GM19043 (cell line): ENCODE measurements around the gene CADPS.

Source experiments
- ATAC-seq: cut with Tn5 transposase; IDR thresholded peaks from one replicate; pipeline ENCODE4 v1.9.1; 2021; ENCODE audit warnings: low read depth; ENCODE audit not compliant: unreplicated experiment

The CADPS gene

DNA sequence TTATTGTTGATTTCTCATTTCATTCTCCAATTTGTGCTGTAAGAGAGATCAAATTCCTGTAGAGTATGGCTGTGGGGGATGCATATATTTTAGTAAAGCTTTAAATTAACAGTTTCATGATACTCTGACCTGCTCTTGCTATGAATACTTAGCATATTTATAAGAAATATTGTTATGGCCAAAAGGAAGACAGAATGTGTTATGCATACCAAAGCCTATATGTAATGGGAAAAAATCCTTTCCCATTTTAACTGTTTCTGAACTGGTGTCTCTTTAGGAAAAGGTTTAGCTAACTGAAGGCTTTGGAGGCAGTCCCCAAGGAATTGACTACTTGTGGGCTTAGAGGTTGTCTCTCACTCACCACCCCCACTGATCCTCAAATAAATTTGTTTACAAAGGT lies 59.2 kb downstream of the CADPS start:
- no peak for ATAC-seq

DNA sequence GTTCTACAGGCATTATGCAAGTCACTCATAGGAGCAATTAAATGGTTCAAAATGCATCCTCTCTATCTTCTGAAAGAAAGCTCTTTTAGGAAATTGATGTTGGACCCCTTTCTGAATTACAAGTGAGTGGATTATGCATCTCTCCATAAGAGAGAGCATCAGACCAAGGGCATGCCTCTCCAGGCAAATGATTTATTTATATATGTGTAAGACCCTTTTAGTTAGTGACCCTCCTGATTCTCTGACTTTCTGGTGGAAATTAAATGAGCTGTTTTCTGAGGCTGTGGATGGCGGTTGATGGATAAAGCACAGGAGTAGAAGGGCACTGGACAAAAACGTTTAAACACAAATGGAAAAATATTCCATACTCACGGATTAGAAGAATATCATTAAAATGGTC lies 62.6 kb downstream of the CADPS start:
- ATAC-seq = no peak

DNA sequence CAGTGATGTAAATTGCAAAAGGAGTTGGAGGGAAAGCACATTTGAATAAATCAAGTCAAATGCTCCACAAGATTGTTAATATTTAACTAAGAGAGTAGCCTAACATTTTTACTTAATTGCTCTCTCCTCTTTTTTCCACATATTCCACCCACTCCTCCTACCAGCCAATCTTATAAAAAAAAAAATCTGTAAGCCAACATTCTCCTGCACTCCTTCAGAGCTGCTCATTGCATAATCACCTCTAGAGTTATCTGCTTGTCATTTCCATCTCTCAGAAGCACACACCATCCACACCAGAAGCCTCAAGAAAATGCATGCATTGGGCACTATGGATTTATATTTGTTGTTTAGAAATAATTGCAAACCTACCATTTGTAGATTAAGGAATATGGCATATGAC lies 64.1 kb downstream of the CADPS start:
- no peak for ATAC-seq

DNA sequence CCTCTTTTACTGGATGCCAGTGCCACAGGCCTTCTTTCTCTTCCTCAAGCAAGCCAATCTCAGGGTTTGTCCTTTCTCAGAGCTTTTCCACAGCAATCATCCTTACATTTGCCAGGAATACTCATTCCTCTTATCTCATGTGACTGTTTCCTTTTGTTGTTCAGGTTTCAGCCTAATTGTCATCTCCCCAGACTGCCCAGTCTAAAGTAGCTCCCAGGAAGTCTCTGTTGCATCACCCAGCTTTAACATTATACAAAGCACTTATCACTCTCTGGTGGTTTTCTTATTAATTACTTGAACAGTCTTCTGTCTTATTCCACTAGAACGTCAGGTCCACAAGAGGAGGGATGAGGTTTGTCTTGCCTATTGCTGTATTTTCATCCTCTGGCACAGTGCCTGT lies 65.8 kb downstream of the CADPS start:
- no peak for ATAC-seq

DNA sequence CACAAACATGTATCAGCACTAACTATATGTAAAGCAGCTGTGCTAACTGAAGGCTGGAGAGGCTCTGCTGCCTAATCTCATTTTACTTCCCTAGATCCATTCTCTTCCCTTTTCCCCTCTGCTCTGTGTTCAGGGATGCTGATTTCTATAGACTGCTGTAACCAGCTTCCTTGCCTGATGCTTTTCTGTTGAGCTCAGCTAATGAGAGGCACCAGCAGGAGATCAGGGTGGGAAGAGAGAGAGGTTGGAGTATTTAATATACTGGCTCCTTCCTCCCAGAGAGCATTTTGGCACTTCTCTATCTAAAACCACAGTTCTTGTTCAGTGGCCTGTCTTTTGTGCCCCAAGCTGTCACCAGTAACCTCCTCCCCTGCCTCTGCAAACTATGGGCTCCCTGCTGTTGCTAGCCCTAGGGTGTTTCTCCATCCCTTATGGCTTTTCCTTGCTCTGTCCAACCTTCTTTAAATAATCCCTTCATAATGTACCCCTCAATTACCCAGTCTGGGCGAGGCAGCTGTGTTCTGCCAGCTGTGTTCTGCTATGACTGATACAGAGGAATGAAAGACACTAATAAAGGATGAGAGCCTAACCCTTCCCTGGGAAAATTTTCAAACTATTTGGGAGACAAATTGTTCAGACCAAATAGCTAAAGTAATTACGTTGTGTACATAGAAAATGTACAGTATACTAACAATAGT lies 69.5 kb downstream of the CADPS start:
- no peak for ATAC-seq

DNA sequence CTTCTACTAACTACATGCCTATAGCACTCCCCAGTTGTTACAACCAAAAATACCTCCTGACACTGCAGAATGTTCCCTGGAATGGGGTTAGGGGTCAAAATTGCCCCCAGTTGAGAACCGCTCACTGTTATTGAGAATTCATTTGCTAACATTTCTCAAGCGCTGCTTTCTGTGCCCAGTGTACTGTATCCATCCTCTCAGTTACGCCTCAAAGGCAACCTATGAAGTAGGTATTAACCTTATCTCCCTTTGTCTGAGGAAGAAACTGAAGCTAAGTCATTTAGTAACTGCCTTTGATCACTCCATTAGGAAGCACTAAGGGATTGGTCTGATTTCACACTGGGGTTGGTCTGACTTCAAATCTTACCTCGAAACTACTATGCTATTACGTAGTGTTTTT lies 70.1 kb downstream of the CADPS start:
- ATAC-seq = no peak

DNA sequence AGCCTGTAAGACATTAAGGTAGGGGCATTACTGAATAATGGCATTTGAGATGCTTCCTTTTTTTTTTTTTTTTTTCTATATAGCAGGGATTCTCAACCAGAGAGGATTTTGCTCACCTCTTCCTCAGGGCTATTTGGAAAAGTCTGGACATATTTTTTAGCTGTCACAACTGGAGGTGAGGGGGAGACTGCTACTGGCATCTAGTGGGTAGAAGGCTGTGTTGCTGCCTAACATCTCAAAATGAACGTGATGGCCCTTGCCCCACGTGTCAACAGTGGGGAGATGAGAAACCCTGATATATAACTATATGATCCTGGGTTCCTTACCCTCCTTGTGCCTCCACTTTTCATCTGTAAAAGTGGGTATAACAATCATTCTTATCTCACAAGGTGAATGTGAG lies 71.9 kb downstream of the CADPS start:
- ATAC-seq = no peak

DNA sequence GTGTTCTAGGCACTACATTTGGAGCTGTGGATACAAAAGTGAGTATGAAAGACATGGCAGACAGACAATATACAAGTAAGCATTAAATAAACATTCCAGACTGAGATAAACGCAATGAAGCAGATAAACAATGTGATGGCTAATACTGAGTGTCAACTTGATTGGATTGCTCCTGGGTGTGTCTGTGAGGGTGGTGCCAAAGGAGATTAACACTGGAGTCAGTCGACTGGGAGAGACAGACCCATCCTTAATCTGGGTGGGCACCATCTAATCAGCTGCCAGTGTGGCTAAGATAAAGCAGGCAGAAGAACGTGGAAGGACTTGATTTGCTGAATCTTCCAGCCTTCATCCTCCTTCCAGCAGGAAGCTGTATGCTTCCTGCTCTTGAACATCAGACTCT lies 77.2 kb downstream of the CADPS start:
- no peak for ATAC-seq

DNA sequence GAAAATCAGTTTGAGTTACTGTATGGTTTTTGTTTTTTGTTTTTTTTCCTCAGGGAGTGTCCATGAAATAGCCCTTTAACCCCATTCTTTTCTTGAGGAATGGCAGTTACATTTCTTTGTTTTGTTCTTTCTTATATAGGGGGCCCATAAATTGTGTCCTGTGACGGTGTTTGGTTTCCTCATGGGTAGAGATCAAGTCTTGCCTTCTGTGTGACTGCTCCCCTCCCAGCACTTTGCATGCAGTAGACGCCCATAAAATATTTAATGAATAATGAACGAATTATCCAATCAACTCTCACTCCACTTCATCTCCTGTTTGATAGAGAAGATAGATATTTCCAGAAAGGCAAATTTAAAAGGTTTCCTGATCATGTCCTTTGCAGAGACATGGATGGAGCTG lies 78.1 kb downstream of the CADPS start:
- ATAC-seq = no peak

DNA sequence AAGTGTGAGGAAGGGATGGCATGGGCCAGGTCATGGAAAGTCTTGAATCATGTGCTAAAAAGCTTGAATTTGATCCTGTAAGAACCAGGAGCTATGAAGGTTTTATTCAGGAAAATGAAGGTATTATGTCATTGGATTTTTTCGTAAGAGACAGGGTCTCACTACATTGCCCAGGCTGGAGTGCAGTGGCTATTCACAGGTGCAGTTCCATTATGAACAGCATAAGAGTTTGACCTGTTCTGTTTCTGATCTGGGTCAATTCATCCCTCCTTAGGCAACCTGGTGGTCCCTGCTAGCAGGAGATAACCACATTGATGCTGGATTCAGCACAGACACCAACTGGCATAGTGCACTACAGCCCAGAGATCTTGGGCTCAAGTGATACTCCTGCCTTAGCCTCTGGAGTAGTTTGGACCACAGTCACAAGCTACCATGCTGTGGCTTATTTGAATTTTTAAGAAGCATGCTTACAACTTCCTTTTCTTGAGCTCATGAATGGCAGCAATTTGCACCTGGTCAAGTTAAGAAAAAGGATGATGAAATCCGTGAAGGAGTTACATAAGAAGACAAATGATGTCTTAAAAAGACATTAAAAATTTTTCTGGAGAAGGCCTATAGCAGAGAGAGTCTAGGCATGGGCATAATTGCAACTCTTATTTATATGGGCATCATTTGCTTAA lies 79.1 kb downstream of the CADPS start:
- no peak for ATAC-seq

DNA sequence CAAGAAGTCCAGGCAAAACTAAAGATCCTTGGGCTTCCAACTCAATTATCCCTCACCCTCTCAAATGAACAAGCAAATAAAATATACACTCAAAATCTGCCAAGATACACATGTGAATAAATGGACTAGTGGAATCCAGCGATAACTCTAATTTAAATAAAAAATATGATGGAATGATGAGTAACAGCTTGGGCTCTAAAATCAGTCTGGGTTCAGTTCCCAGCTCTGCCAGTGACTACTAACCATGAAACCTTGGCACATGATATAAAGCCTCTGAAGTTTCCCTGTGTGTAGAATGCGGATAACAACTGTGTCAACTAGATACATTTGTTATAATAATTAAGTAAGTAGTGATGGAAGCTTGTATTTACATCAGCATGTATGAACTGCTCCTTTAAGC lies 81.3 kb downstream of the CADPS start:
- no peak for ATAC-seq

DNA sequence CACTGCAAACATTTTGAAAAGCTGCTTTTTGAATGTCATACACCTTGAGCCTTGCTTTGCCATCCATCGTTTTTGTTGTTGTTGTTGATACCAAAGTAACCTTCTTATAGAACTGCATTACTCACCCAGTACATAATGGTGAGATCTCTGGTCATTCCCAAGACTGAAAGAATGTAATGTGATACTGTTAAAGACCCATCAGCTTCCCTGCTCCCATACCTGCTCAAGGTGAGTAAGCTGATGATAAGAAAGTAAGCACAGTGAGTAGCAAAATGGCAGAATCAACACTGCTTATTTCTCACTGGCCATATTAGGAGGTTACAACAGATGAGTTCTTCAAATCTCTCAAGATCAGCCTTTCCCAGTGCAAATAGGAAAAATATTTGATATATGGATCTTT lies 89.8 kb downstream of the CADPS start:
- no peak for ATAC-seq

DNA sequence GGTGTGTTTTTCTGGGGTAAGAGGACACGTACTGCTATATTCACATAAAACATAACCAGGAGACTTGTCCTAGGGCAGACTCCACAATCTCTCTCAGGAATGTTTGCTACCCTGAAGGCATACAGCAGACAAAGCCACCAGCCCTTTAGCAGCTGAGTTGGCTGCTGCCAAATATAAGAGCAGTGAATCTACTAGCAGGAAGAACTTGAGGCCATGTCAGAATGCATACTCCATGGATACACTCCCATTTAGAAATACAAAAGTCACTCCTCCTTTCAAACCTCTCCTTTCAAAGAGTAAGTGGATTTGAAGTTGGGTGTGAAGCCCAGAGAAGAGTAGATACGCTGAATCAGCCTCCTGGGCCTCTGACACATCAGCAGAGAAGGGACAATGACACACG lies 94.1 kb downstream of the CADPS start:
- ATAC-seq = no peak

DNA sequence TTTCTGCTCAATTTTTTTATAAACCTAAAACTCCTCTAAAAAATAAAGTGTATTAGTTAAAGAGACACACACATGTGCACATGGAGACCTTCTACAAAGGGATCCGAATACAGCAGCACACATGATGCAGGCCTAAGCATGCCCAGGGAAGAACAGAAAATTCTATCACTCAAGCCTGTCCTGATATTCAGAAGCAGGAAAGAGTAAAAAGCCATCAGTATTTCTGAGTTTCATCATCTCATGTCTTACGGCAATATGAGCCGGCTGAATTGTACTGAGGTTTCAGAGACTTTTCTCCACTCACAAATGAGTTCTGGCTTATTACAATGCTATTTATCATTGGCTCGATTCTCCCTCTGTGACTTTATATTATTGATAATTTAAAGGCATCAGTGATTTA lies 97.5 kb downstream of the CADPS start:
- ATAC-seq = no peak

DNA sequence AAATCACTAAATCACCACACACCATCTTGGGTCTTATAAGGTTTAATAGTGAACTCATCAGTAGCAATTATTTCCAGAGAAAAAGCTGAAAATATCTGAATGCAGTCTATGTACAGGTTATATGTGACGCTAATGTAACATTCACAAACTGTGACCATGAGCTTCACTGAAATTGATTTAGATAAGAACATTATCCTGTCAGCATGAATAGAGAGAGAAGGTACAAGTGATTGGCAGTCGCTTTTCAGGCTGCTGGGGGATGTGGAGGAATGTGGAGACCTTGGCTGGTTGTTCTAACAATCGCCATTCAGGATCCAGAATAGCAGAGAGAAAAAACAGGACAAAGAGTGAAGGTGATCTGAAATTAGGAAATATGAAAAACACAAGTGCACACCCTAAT lies 98.1 kb downstream of the CADPS start:
- ATAC-seq = no peak

DNA sequence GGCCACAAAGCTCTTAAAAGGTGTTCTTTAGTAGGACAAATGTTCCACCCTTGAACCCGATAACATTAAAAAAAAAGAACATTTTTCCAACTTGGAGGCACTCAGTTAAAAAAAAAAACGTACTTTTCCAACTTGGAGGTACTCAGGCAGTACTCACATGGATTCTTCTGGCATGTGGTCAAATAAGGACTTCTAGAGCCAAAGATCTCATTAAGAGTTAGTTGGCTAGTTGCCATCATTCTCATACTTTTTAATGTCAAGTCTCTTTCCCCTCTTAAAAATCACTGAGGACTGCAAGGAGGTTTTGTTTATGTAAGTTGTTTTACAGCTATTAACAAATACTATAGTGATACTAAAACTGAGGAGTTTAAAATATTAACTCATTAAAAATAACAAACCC lies 101.0 kb downstream of the CADPS start:
- ATAC-seq = no peak

DNA sequence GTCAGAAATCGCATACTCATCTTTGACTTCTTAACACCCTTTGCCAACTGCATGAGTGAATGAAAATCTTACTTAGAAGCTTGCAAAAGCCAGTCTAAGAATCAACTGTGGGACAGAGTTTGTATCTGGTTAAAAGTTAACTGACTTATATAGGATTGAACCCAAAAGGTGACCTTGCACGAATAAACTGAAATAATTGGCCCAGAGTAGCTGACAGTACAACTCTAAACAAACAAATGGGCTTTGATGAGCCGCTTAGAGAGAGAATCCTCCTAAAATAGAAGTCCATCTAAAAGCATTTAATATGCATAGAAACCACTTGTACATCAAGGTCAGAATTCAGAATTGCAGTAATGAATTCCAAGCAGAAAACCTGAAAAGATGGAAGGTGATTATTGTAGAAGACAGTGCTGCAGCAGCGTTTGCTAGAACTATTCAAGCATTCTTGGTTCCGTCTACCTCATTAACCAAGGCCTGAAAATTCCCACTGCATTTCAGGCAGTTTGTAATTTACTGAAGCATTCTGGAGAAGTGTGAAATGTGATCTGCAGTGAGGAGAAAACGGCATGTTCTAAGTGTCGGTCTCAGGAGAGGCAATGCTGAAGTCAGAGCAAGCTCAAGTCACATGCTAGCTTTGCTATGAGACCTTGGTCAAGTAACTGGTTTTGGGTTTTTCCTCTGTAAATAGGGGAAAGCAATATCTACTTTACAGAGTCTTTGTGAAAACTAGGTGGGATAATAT lies 103.7 kb downstream of the CADPS start:
- no peak for ATAC-seq

DNA sequence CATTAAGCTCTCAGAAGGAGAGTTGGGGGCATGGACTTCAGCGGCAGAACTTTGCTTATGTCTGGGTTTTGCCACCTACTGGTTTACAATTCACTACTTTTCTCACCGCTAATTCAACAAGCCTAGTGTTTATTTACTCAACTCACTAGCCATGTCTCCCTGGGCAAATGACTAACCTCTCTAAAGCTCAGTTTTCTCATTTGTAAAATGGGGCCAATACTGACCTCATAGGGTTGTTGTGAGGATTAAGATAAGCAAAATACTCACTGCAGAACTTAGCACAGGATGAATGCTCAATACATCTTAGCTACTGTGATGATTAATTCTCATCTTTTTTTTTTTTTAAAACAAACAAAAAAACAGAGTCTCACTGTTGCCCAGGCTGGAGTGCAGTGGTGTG lies 106.3 kb downstream of the CADPS start:
- no peak for ATAC-seq

DNA sequence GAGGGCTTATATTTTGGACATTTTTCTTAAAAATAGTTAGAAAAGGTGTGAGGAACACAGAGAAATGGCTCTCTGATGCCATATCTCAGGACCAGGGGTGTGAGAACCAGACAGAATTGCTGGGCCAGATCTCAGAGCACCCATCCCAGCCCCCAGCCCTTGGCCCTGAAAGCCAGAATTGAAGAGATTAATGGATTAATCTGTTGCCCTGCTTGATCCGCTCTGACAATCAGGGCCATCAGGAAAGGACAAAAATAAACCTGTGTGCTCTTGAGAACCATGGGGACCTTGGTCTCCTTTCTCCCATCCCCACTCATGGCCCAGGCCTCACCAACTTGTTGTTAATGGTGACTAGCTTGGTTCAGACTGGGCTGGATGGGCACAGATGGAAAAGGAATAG lies 113.5 kb downstream of the CADPS start:
- no peak for ATAC-seq

DNA sequence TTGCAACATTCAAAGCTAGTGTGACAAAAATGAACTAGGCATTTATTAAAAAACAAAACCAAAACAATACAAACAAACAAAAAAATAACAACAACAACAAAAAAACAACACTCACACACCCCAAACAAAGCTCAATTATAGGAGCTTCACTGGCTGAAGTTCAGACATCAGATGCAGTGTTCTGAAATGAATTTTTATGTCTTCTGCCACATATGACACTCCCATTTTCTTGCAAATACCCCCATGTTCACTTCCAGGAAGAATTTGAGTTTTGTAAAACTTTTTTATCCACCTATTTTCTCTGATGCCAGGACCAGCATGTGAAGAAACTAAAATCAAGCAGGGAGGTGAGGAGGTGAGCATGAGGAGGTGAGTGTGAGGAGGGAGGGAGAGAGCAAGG lies 113.9 kb downstream of the CADPS start:
- ATAC-seq = no peak

DNA sequence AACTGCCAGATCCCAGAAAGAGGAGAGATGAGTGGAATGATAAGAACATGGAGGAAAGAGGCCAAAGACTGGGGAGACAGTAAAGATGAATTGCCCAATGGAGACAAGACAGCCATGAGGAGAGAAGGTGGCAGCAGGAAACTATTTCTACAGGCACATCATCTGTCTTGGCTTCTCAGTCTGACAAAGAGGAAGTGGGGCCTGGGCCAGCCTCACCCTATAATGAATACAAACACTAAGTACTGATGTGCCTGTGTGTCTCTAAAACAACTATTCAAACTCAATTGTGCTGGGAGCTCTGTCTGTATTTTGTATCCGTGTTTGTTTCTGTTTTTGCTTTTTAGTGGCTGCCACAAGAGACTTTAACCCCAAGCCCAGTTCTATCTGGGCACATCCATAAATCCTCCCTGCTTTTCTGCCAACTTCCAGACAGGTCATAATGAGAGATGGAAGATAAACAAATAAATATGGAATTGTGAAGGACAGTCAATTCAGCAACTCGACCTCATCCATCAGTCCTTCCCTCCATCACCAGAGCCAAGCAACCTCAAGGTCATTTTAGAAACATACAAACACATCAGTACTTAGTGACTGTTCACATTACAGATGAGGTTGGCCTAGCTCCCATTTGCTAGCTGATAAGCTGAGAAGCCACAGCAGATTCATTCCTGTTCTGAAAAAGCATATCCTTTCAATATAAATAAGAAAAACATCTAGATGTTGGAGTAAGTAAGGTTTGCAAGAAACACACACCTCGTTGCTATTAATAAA lies 116.7 kb downstream of the CADPS start:
- ATAC-seq = no peak
